ENCODE results near the gene DNAAF1.

DNA sequence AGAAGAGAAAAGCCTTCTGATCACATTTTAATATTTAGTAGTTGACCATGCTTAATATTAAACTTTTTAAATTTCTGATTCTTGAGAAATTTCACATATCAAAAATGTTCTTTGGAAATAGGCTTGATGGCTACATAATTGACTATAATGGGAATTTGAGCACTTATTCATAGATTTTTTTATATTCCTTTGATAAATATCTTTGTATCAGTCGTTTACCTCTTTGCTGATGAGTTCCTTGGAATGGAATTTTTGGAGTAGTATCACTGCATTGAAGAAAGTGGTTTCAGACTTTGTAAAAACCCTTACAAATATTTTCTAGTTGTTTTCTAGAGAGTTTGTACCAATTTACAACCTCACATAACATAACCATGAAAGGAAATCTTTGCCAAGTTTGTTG is 14.7 kb downstream of the DNAAF1 start:
- TF ChIP-seq POLR2A (IDR thresholded peaks at IDR 0.05; ENCODE audit: low read depth, low read length) (no peak), TAF1 (IDR thresholded peaks at IDR 0.05; ENCODE audit: low read depth, low read length) (no peak), POLR2AphosphoS5 (IDR thresholded peaks at IDR 0.05; ENCODE audit: low read depth, low read length) (no peak), POU2F2 (IDR thresholded peaks at IDR 0.05; ENCODE audit: low read depth, low read length) (no peak), SPI1 (IDR thresholded peaks at IDR 0.05; ENCODE audit: low read depth, low read length) (no peak)
